Prostate gland (tissue), 1 donor: ENCODE results near the gene PUS1.

Experiments used
- POLR2A ChIP-seq: fragments of 450-650 bp; IDR thresholded peaks from one replicate; pipeline ENCODE4 v1.6.1; 2016; ENCODE audit warnings: antibody characterized with exemption, mild to moderate bottlenecking
- POLR2AphosphoS5 ChIP-seq: sonication (generic); formaldehyde crosslinking; IDR thresholded peaks from one replicate; pipeline ENCODE4 v1.6.1; 2017; ENCODE audit warnings: antibody characterized with exemption

- no peak for TF ChIP-seq POLR2AphosphoS5
- no peak for TF ChIP-seq POLR2A
Observed at GRCh38 chr12:131982041-131982440, 53.0 kb downstream of the PUS1 start.
